ENCODE results near the gene IP6K3. TPM values are rescaled to one million over a fixed set of nuclear protein-coding genes. Genes with fewer than 3 reads are reported as not detected.

Gene IP6K3
- total RNA-seq, 4 donors from 2014 or later, result 0.88 to 5.8 (median 1.6) TPM

GRCh38 chr6:33742092-33742491, 4.6 kb downstream of the IP6K3 start:
- H3K4me3 ChIP-seq, result no peak overlapping the region

DNA sequence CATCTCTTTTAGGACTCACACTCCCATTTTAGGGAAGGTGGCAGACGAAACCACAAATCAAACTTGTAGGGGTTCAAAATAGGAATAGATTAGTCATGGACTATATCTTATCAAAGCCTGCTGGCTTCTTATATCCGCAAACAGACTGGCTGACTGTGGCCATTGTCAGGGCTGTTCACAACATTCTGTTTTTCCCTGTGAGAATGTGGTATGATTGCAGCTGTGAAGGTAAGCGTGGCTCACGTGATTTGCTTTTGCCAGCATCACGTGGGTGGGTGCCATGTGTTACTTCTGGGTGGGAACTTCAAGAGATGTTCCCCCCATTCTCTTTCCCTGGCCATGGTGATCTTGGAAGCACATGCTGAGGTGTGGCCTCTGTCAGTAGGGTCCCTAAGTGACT, 5.9 kb downstream of the IP6K3 start:
- H3K36me3 ChIP-seq, result no peaks in the 10 kb centered on the region
- DNase-seq, result no peak
- no peak overlapping the region for H3K27ac ChIP-seq
- H3K4me3 ChIP-seq, result no peak overlapping the region
- H3K4me1 ChIP-seq, result peaks cover 0 to 18% (median 0%) of the 10 kb centered on the region in 4 donors
- no peaks in the 10 kb centered on the region for H3K27me3 ChIP-seq
- no peak for TF ChIP-seq POLR2A (IDR thresholded peaks at IDR 0.05)
- no peak for TF ChIP-seq CTCF (IDR thresholded peaks at IDR 0.05)
- H3K9me3 ChIP-seq, result no peaks in the 10 kb centered on the region

More at GRCh38 chr6:33742092-33742491, 4.6 kb downstream of the IP6K3 start:
- no peak overlapping the region for H3K27ac ChIP-seq
- peaks cover 0 to 18% (median 0%) of the 10 kb centered on the region in 4 donors for H3K4me1 ChIP-seq
- H3K27me3 ChIP-seq, result no peaks in the 10 kb centered on the region
- TF ChIP-seq CTCF (IDR thresholded peaks at IDR 0.05), result no peak
- TF ChIP-seq POLR2A (IDR thresholded peaks at IDR 0.05), result no peak
- DNase-seq, result no peak
- H3K9me3 ChIP-seq, result no peaks in the 10 kb centered on the region
- no peaks in the 10 kb centered on the region for H3K36me3 ChIP-seq

- no peak for TF ChIP-seq POLR2A (IDR thresholded peaks at IDR 0.05)
- TF ChIP-seq CTCF (IDR thresholded peaks at IDR 0.05), result no peak
- Histone ChIP-seq H3K27ac (peak overlapping the region in 1 of 4 donors; percentile 9), H3K36me3 (no peaks in the 10 kb centered on the region), H3K9me3 (no peaks in the 10 kb centered on the region), H3K4me1 (peaks cover 0 to 13% (median 0%) of the 10 kb centered on the region in 4 donors), H3K27me3 (no peaks in the 10 kb centered on the region), H3K4me3 (no peak overlapping the region)
- DNase-seq, result no peak
These were observed 6.5 kb downstream of the IP6K3 start for GRCh38 chr6:33740204-33740608.

DNA sequence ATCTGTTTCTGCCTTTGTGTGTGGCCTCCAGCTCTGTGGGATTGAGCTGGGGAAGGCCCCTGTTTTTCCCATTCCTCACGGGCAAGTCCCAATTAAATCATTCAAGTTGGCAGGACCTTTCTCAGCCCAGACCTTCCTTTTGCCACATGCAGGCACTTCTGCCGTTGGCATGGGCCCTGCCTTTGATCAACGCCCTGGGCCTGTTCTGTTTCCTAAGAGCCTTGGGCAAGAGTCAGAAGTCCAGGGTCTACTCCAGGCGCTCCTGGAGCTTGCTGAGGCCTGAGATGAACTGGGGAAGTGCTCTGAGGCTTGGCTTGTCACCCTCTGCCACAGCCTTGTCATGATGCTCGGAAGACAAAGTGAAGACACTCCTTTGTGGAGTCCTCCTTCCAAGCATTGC, 7.1 kb downstream of the IP6K3 start:
- Histone ChIP-seq H3K9me3 (no peaks in the 10 kb centered on the region), H3K27ac (peak overlapping the region in 1 of 4 donors; percentile 9), H3K27me3 (no peaks in the 10 kb centered on the region), H3K4me1 (peaks cover 0 to 7% (median 0%) of the 10 kb centered on the region in 4 donors), H3K4me3 (no peak overlapping the region), H3K36me3 (no peaks in the 10 kb centered on the region)
- DNase-seq, result peak in 1 of 3 donors; percentile 59
- TF ChIP-seq POLR2A (IDR thresholded peaks at IDR 0.05) (no peak), CTCF (IDR thresholded peaks at IDR 0.05) (no peak)

GRCh38 chr6:33738879-33739278, 7.8 kb downstream of the IP6K3 start:
- no peak overlapping the region for H3K4me3 ChIP-seq
- no peaks in the 10 kb centered on the region for H3K36me3 ChIP-seq
- no peaks in the 10 kb centered on the region for H3K27me3 ChIP-seq
- TF ChIP-seq POLR2A (IDR thresholded peaks at IDR 0.05) (no peak), CTCF (IDR thresholded peaks at IDR 0.05) (no peak)
- DNase-seq, result no peak
- peaks cover 0 to under 1% (median 0%) of the 10 kb centered on the region in 4 donors for H3K4me1 ChIP-seq
- H3K27ac ChIP-seq, result no peak overlapping the region
- no peaks in the 10 kb centered on the region for H3K9me3 ChIP-seq

DNA sequence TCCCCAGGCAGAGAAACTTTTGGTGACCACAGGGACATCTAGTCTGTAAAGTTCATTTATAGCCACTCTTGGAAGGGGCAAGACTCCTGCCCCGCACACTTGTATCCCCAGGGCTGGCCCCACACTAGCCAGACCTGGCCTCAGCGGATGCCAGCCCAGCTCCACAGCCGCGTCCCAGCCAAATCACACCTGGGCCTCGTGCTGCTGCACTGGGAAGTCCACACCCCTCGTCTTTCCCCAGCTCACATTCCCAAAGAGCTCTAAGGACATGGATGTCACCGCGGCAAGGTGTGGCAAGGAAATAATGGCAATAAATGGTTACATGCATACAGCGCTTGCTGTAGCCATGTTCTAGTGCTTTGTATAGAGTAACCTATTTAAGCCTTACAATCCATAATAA, 8.6 kb downstream of the IP6K3 start:
- no peak overlapping the region for H3K4me3 ChIP-seq
- no peaks in the 10 kb centered on the region for H3K36me3 ChIP-seq
- H3K27ac ChIP-seq, result no peak overlapping the region

More for the DNA sequence above, 8.6 kb downstream of the IP6K3 start:
- no peaks in the 10 kb centered on the region for H3K9me3 ChIP-seq
- DNase-seq, result no peak
- TF ChIP-seq CTCF (IDR thresholded peaks at IDR 0.05) (no peak), POLR2A (IDR thresholded peaks at IDR 0.05) (no peak)
- H3K27me3 ChIP-seq, result no peaks in the 10 kb centered on the region
- no peaks in the 10 kb centered on the region for H3K4me1 ChIP-seq
